NCI-H2171 treated with DMSO at 0.1 percent for 48 hours (cell line): ENCODE data around the gene GLO1.
"Not testable (repeated sequence)": the region's sequence is repeated elsewhere in the genome, so short reads cannot be mapped to it uniquely, and the experiment has no call there.

Source experiments
- DNase-seq: peaks from one replicate; lab custom pipeline; 2025; lab: John Stamatoyannopoulos, UW

GLO1 gene

GRCh38 chr6:38705924-38706323 lies 3.0 kb upstream of the GLO1 start:
- no peak for DNase-seq

- DNase-seq, result no peak
Measured at GRCh38 chr6:38703949-38704590, 1.1 kb upstream of the GLO1 start.

DNA sequence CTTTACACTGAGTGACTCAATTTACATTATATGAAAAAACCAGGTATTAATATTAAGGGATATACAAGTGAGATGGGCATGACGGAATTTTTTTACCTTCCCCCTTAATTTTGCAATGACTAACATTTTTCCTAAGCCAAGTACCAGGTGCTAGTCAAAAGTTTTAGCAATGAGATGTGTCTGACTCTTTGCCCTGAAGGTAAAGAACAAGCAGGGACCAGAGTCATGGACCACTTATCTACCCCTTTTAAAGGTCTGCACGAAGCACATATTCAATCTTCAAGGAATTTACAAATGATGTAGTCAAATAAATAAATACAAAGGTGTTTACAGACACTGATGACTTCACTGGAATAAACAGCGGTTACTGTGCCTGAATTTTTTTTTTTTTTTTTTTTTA lies 1.4 kb downstream of the GLO1 start:
- DNase-seq, result no peak

DNA sequence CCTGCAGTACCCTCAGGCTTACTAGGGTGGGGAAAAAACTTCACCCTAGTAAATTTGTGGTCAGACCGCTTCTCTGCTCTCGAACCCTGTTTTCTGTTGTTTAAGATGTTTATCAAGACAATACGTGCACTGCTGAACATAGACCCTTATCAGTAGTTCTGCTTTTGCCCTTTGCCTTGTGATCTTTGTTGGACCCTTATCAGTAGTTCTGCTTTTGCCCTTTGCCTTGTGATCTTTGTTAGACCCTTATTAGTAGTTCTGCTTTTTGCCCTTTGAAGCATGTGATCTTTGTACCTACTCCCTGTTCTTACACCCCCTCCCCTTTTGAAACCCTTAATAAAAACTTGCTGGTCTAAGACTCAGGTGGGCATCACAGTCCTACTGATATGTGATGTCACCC lies 3.2 kb downstream of the GLO1 start:
- not testable (repeated sequence) for DNase-seq

- no peak for DNase-seq
Measured at GRCh38 chr6:38697846-38698245, 5.1 kb downstream of the GLO1 start.

- no peak for DNase-seq
Measured at GRCh38 chr6:38696345-38696744, 6.6 kb downstream of the GLO1 start.

- no peak for DNase-seq
Measured at GRCh38 chr6:38695933-38696332, 7.0 kb downstream of the GLO1 start.

- DNase-seq, result no peak
Measured at GRCh38 chr6:38695227-38695900, 7.6 kb downstream of the GLO1 start.

DNA sequence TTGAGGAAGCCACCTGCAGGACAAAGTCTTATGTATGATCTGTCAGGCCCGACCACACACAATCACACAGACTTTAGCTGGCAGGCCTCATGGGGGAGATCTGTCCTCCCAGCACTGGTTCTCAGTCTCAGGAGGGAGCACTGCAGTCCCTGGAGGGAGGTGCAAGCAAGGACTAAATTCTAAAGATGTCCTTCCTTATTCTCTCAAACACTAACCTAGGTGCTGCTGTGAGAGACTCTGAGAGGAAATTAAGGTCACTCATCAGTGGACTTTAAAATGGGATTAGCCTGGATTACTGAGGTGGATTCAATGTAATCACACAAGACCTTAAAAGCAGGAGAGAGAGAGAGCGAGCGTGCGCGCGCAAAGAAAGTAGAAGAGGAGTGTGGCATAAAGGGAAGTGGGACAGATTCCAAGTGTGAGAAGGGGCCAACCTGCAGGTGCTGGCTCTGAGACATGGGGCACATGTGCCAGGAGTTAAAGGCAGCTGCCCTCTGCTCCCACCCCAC lies 14.3 kb downstream of the GLO1 start:
- no peak for DNase-seq

- no peak for DNase-seq
Measured at GRCh38 chr6:38687549-38687948, 15.4 kb downstream of the GLO1 start.

DNA sequence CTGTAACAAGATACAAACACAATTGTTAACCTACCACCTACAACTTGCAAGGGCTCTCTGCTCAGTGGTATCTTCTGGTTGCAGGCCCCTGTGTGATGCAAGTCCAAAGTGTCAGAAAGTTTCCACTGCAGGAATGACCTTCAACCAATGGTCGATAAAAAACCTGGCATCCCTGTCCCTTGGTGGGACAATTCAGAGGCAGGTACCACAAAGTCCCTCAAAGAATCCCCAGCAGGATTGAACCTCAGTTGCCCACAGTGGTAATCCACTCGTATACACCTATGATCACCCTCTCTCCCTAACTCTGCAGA lies 15.9 kb downstream of the GLO1 start:
- no peak for DNase-seq

GRCh38 chr6:38686270-38687042 lies 16.5 kb downstream of the GLO1 start:
- DNase-seq, result no peak

DNA sequence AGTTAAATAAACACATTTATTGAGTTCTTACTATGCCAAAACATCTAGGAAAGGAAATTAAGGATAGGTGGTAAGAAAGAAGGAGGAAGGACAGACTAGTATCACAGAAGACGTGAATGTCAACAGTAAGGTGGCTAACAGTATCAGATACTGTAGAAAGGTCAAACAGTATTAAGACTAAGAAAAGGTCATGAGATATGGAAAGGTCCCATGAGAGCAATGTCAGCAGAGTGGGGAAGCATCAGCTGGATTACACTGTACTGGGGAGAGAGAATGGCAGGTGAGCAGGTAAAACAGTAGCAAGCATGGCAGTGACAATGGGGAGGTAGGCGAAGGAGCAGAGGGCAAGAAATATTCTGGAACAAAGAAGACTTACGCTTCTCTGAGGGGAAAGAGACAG lies 18.0 kb downstream of the GLO1 start:
- no peak for DNase-seq

DNA sequence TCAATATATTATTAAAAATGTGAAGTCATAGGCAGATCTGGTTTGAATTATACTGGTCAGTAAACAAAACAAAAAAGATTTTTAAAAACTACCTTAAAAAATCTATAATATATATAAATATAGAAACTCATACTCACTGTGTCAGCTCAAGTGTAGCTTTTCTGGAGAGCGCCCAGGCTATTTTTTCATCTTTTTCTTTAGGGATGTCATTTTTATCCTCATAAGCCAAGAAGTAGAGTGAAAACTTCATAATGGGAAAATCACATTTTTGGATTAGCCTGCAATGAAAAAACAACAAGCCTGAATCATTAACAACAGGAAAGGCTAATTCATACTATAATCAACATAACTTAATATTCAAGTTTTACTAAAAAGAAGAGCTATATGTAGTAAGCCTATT lies 18.7 kb downstream of the GLO1 start:
- DNase-seq, result no peak

DNA sequence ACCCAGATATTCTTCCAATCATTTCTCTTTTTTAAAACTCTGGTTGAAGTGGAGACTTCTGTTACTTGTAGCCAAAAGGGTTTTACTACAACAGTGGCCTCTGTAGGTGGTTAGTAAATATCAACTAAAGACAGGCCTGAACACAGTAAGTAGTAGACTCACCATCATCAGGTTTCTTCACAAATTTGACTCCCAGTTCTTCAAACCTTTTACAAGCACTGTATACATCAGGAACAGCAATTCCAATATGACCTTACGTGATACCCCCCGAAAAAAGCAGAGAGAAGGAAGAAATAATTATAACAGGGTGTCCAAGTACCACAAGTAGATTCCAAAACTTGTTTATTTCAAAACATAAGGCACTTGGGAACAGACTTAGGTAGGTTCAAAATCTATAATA lies 21.1 kb downstream of the GLO1 start:
- no peak for DNase-seq

DNA sequence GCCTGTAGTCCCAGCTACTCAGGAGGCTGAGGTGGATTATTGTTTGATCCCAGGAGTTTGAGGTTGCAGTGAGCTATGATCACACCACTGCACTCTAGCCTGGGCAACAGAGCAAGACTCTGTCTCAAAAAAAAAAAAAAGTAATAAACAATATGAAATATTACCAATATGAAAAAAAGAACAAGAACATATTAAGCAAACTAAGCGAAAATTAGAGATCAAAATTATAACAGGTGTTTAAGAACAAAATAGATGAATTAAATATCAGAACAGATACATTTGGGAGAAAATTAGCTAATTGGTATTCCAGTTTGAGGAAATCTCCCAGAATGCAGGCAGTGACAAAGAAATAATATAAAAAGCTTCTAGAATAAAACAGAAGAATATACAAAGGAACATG lies 23.3 kb downstream of the GLO1 start:
- DNase-seq, result no peak

DNA sequence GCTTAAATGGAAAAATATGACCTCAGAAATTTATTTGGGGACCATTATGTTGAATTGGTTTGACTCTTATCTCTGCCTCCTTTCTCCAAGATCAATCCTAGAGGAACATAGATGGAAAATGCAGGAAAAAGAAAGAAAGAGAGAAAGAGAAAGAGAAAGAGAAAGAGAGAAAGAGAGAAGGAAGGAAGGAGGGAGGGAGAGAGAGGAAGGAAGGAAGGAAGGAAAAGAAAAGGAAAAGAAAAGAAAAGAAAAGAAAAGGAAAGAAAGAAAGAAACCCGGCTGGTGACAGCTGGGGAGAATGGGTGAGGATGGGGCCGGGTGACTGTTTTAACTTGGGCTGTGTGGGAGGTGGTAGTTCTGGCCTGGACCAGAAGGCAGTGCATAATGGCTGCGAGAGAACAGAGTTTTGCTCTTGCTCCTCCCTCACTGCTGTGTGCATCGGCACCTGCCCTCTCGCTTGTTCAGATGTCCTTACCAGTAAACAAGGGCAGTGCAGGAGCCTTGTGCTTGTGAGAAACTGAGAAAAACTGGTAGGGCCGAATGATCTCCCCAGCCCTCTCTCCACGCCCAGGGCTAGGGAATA lies 24.7 kb downstream of the GLO1 start:
- DNase-seq, result no peak

GRCh38 chr6:38676974-38677544 lies 25.9 kb downstream of the GLO1 start:
- DNase-seq, result no peak

DNA sequence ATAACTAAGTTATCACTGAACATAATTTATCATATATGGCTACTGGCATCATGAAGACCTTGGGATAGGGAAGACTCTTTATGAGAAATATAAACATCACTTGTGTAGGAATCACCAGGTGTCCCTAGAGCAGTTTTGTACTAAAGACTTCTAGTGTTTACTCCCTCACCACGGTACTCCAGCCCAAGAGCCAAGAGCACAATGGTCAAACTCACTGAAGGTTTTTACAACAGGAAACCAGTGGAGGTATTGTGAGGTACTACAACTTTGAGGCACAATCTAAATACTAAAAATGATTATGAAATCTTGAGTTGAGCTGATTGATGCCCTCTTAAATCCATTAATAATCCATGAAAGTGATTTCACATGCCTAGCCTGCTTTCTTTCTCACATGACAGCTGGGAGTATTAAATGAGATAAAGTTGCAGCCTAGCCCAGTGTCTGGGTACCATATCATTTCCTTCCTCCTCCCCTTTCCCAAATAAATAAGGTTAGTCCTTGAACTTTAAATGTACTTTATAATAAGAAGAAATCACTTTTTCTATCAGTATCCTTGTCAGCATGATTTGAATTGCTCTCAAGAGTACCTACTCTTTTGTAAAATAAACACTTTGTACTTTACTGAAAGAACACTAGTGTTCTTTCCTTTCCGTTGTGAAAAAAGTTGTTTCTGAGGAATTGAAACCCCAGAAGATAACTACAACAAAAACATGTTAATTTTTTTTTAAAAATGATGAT lies 26.5 kb downstream of the GLO1 start:
- no peak for DNase-seq

GRCh38 chr6:38673397-38674165 lies 29.4 kb downstream of the GLO1 start:
- DNase-seq, result no peak

GRCh38 chr6:38671885-38672467 lies 31.0 kb downstream of the GLO1 start:
- peak; percentile 70 for DNase-seq
